Stimulated activated CD4-positive, alpha-beta T cell treated with anti-CD3 and anti-CD28 coated beads, Interleukin-4, amount 100 ng/mL, for 48 hours (primary cell): Measurements from ENCODE around the gene ZNF316.

ENCODE experiments used
- DNase-seq, 2 donors: peaks; one replicate each; pipeline ENCODE4 v3.0.0-alpha.2; 2020; ENCODE audit warnings: low read depth in 2 of 2

The ZNF316 gene

DNA sequence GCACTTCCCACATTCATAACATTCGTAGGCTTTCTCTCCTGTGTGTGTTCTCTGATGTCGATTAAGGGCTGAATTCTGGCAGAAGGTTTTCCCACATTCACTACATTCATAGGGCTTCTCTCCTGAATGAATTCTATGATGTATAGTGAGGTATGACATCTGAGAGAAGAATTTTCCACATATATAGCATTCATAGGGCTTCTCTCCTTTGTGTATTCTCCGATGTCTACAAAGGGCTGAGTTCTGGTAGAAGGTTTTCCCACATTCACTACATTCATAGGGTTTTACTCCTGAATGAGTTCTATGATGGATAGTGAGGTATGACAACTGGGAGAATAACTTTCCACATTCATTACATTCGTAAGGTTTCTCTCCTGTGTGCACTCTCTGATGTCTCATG lies 54.0 kb downstream of the ZNF316 start:
- DNase-seq: no peak

DNA sequence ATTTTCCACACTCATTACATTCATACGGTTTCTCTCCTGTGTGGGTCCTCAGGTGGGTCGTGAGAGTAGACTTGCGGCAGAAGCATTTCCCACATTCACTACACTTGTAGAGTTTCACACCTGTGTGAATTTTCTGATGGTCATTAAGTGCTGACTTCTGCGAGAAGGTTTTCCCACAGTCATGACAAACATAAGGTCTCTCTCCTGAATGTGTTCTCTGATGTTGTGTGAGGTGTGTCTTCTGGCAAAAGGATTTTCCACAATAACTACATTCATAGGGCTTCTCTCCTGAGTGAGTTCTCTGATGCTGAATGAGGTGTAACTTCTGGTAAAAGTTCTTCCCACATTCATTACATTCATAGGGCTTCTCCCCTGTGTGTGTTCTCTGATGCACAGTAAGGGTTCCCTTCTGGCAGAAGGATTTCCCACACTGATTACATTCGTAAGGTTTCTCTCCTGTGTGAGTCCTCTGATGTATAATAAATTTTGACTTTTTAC lies 54.5 kb downstream of the ZNF316 start:
- no peak for DNase-seq

DNA sequence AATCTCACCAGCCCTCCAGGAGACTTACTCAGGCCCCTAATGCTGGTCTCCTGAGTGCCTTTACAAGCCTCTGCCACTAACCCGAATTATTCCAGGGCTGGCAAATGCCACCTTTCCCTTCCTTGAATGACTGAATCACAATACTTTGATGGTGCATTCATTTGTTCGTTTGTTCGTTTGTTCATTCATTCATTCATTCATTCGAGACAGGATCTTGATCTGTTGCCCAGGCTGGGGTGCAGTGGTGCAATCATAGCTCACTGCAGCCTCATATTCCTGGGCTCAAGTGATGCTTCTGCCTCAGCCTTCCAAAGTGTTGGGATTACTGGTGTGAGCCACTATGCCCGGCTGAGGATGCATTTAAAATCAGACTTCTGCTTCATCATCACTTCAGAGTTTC lies 63.7 kb downstream of the ZNF316 start:
- no peak for DNase-seq

DNA sequence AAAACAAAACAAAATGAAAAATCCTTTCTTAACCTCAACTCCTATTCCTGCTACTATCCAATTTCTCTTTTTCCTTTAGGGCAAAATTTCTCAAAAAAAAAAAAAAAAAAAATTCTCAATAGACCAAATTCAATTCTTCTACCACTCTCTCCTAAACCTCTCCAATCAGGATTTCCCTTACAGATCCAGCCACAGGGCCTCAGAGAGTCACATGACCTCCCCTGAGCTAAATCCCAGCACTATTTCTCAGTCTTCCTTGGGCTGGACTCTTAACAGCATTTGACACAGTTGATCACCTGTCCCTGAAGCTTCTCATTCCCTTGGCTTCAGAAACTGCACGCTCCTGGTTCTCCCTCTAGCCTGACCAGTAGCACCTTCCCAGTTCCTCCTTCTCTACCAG lies 64.7 kb downstream of the ZNF316 start:
- DNase-seq: no peak
